MCF 10A (cell line): ENCODE measurements around the gene GRHPR. TPM values are rescaled to one million over a fixed set of nuclear protein-coding genes. Genes with fewer than 3 reads are reported as not detected.
"Not testable (repeated sequence)": the region's sequence is repeated elsewhere in the genome, so short reads cannot be mapped to it uniquely, and the experiment has no call there.

Experiments
- BruUV-seq: library from RNA; stranded (reverse); fragments of 400-500 nt; replicated peaks from 2 replicates; lab custom pipeline; 2021; lab: Mats Ljungman, UMichigan
- CTCF ChIA-PET: fragments of 300-600 bp; sonication (Branson Sonifier 250); formaldehyde crosslinking; extraction: SDS; loops from one replicate; lab custom pipeline; 2021; ENCODE audit warnings: antibody characterized with exemption, inconsistent platforms; lab: Yijun Ruan, JAX
- POLR2A ChIA-PET: fragments of 300-600, 350-650 bp; sonication (Branson Sonifier 250); formaldehyde crosslinking; extraction: SDS; loops from one replicate; lab custom pipeline; 2020; ENCODE audit warnings: antibody characterized with exemption, inconsistent platforms; lab: Yijun Ruan, JAX
- DNase-seq: peaks from one replicate; pipeline ENCODE4 v3.0.0-alpha.2; 2018; ENCODE audit not compliant: unreplicated experiment
- H3K27ac Mint-ChIP-seq: one replicate; pipeline ENCODE4 v1.8.0; 2022; ENCODE audit warnings: mild to moderate bottlenecking, low read depth, mixed read lengths; ENCODE audit not compliant: unreplicated experiment
- H3K27me3 Mint-ChIP-seq: one replicate; pipeline ENCODE4 v1.8.0; 2022; ENCODE audit warnings: mixed read lengths; ENCODE audit not compliant: insufficient read depth, unreplicated experiment
- H3K36me3 Mint-ChIP-seq: one replicate; pipeline ENCODE4 v1.8.0; 2022; ENCODE audit warnings: mild to moderate bottlenecking, moderate library complexity, mixed read lengths; ENCODE audit not compliant: insufficient read depth, unreplicated experiment
- H3K4me1 Mint-ChIP-seq: one replicate; pipeline ENCODE4 v1.8.0; 2022; ENCODE audit warnings: mixed read lengths; ENCODE audit not compliant: insufficient read depth, unreplicated experiment
- H3K4me3 Mint-ChIP-seq: one replicate; pipeline ENCODE4 v1.8.0; 2022; ENCODE audit warnings: mild to moderate bottlenecking, moderate library complexity, mixed read lengths; ENCODE audit not compliant: unreplicated experiment
- H3K9me3 Mint-ChIP-seq: one replicate; pipeline ENCODE4 v1.8.0; 2022; ENCODE audit warnings: mixed read lengths; ENCODE audit not compliant: unreplicated experiment
- intact Hi-C: fragments of 100-400 bp; cut with micrococcal nuclease; formaldehyde crosslinking; loops from 2 replicates; pipeline ENCODE4 v1.14.1; 2022
- total RNA-seq: library from RNA; stranded (reverse); gene quantifications from 2 replicates; pipeline ENCODE4 v1.2.3, GENCODE V29; 2022
- TF ChIP-seq, protein P1 (sequence below): fragments of 200-600 bp; IDR thresholded peaks from one replicate; pipeline ENCODE4 v1.8.0; 2022; ENCODE audit warnings: antibody characterized with exemption, mild to moderate bottlenecking; ENCODE audit not compliant: unreplicated experiment

The GRHPR gene
- total RNA-seq, 1 experiment from 2014 or later, result 121 TPM

- TF ChIP-seq, protein P1, sequence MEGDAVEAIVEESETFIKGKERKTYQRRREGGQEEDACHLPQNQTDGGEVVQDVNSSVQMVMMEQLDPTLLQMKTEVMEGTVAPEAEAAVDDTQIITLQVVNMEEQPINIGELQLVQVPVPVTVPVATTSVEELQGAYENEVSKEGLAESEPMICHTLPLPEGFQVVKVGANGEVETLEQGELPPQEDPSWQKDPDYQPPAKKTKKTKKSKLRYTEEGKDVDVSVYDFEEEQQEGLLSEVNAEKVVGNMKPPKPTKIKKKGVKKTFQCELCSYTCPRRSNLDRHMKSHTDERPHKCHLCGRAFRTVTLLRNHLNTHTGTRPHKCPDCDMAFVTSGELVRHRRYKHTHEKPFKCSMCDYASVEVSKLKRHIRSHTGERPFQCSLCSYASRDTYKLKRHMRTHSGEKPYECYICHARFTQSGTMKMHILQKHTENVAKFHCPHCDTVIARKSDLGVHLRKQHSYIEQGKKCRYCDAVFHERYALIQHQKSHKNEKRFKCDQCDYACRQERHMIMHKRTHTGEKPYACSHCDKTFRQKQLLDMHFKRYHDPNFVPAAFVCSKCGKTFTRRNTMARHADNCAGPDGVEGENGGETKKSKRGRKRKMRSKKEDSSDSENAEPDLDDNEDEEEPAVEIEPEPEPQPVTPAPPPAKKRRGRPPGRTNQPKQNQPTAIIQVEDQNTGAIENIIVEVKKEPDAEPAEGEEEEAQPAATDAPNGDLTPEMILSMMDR, result no peak
These were observed 49.6 kb downstream of the GRHPR start for GRCh38 chr9:37471942-37472684.

DNA sequence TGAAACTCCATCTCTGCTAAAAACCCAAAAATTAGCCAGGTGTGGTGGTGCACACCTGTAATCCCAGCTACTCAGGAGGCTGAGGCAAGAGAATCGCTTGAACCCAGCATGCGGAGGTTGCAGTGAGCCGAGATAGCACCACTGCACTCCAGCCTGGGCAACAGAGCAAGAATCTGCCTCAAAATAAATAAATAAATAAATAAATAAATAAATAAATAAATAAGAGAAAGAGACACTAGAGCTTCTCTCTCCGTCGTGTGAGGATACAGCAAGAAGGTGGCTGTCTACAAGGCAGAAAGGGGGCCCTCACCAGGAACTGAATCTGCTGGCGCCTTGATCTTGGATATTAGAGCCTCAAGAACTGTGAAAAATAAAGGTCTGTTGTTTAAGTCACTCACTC lies 51.5 kb downstream of the GRHPR start:
- ChIA-PET POLR2A (interaction anchor here (0.6 to 1.2 kb wide), 2 partner anchors 8 to 102 kb away, joined by 3 to 7 read pairs; no protein-coding TSS in a partner anchor), CTCF (interaction anchor here (0.6 kb wide), 2 partner anchors 75 to 102 kb away, joined by 3 to 4 read pairs; partner anchors contain the start of gene FBXO10)
- H3K9me3 Mint-ChIP-seq, H3K36me3 Mint-ChIP-seq, intact Hi-C loops, DNase-seq, H3K27ac Mint-ChIP-seq, H3K4me3 Mint-ChIP-seq, BruUV-seq, H3K27me3 Mint-ChIP-seq: not testable (repeated sequence)
- peaks cover 13% of the 10 kb centered on the region for H3K4me1 Mint-ChIP-seq

More at GRCh38 chr9:37471942-37472684, 49.6 kb downstream of the GRHPR start:
- CTCF ChIA-PET, result no interaction called here
- Mint-ChIP-seq H3K27me3 (no peaks in the 10 kb centered on the region), H3K27ac (peak overlapping the region; percentile 85), H3K4me3 (peak overlapping the region; percentile 74), H3K4me1 (peaks cover 13% of the 10 kb centered on the region), H3K36me3 (no peaks in the 10 kb centered on the region), H3K9me3 (no peaks in the 10 kb centered on the region)
- POLR2A ChIA-PET, result interaction anchor here (0.5 to 3.8 kb wide), 7 partner anchors 9 to 986 kb away, joined by 3 to 20 read pairs (median 10); partner anchors contain the start of gene POLR1E
- TSS peak; percentile 40 for BruUV-seq
- intact Hi-C loops, result no loop called here
- peak; percentile 95 for DNase-seq

GRCh38 chr9:37474438-37474837 lies 51.9 kb downstream of the GRHPR start:
- DNase-seq, result no peak
- peaks cover 13% of the 10 kb centered on the region for H3K4me1 Mint-ChIP-seq
- H3K27me3 Mint-ChIP-seq, result no peaks in the 10 kb centered on the region
- no peak overlapping the region for H3K4me3 Mint-ChIP-seq
- ChIA-PET POLR2A (interaction anchor here (1.2 kb wide), 1 partner anchor 8 kb away, joined by 7 read pairs; no protein-coding TSS in a partner anchor), CTCF (interaction anchor here (0.6 kb wide), 2 partner anchors 75 to 102 kb away, joined by 3 to 4 read pairs; partner anchors contain the start of gene FBXO10)
- no TSS peak for BruUV-seq
- intact Hi-C loops, result no loop called here
- TF ChIP-seq, protein P1, result no peak
- no peak overlapping the region for H3K27ac Mint-ChIP-seq
- no peaks in the 10 kb centered on the region for H3K36me3 Mint-ChIP-seq
- H3K9me3 Mint-ChIP-seq, result no peaks in the 10 kb centered on the region

GRCh38 chr9:37476930-37477329 lies 54.4 kb downstream of the GRHPR start:
- no peak overlapping the region for H3K27ac Mint-ChIP-seq
- DNase-seq, result no peak
- no peaks in the 10 kb centered on the region for H3K27me3 Mint-ChIP-seq
- BruUV-seq, result no TSS peak
- TF ChIP-seq, protein P1, result no peak
- intact Hi-C loops, result no loop called here
- ChIA-PET CTCF (no interaction called here), POLR2A (interaction anchor here (0.9 kb wide), 1 partner anchor 11 kb away, joined by 4 read pairs; the partner anchor contains the start of gene ZBTB5)
- no peak overlapping the region for H3K4me3 Mint-ChIP-seq
- H3K4me1 Mint-ChIP-seq, result peaks cover 14% of the 10 kb centered on the region
- no peaks in the 10 kb centered on the region for H3K9me3 Mint-ChIP-seq
- H3K36me3 Mint-ChIP-seq, result no peaks in the 10 kb centered on the region

DNA sequence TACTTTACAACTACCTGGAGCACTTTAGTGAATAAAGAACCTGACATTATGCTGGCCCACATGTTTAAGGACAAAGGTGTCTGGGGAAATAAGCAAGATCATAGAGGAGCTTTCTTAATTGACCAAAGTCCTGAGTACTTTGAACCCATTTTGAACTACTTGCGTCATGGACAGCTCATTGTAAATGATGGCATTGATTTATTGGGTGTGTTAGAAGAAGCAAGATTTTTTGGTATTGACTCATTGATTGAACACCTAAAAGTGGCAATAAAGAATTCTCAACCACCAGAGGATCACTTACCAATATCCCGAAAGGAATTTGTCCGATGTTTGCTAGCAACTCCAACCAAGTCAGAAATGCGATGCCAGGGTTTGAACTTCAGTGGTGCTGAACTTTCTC lies 54.9 kb downstream of the GRHPR start:
- H3K9me3 Mint-ChIP-seq, DNase-seq, BruUV-seq, H3K27ac Mint-ChIP-seq, H3K36me3 Mint-ChIP-seq, intact Hi-C loops, H3K27me3 Mint-ChIP-seq, H3K4me3 Mint-ChIP-seq: not testable (repeated sequence)
- POLR2A ChIA-PET, result interaction anchor here (0.9 kb wide), 1 partner anchor 12 kb away, joined by 4 read pairs; the partner anchor contains the start of gene ZBTB5
- H3K4me1 Mint-ChIP-seq, result peaks cover 10% of the 10 kb centered on the region
- CTCF ChIA-PET, result interaction anchor here (0.6 kb wide), 1 partner anchor 348 kb away, joined by 3 read pairs; no protein-coding TSS in a partner anchor

GRCh38 chr9:37477987-37478619 lies 55.6 kb downstream of the GRHPR start:
- H3K4me1 Mint-ChIP-seq, H3K27ac Mint-ChIP-seq, H3K9me3 Mint-ChIP-seq, H3K27me3 Mint-ChIP-seq, BruUV-seq, H3K36me3 Mint-ChIP-seq, DNase-seq, intact Hi-C loops, H3K4me3 Mint-ChIP-seq: not testable (repeated sequence)
- ChIA-PET POLR2A (interaction anchor here (0.9 to 4.2 kb wide), 2 partner anchors 12 kb away, joined by 4 to 32 read pairs; partner anchors contain the start of gene ZBTB5), CTCF (interaction anchor here (0.6 kb wide), 1 partner anchor 348 kb away, joined by 3 read pairs; no protein-coding TSS in a partner anchor)
